Measurements from ENCODE around the gene RAMP1. TPM values are rescaled to one million over a fixed set of nuclear protein-coding genes. Genes with fewer than 3 reads are reported as not detected.

Gene RAMP1
- total RNA-seq, 1 donor from 2014 or later: 2.1 TPM

- no peak overlapping the region for H3K27ac Mint-ChIP-seq
- no peak for TF ChIP-seq CTCF (IDR thresholded peaks at IDR 0.05; ENCODE audit: unreplicated experiment)
- H3K27me3 Mint-ChIP-seq (ENCODE audit: low read depth): peaks cover 8% of the 10 kb centered on the region
- no peak overlapping the region for H3K4me3 Mint-ChIP-seq
- H3K9me3 Mint-ChIP-seq: no peaks in the 10 kb centered on the region
- no peak for DNase-seq (ENCODE audit: low spot score in 2 of 2, unreplicated experiment in 2 of 2)
- peaks cover 15% of the 10 kb centered on the region for H3K4me1 Mint-ChIP-seq
- no peaks in the 10 kb centered on the region for H3K36me3 Mint-ChIP-seq
Measured at GRCh38 chr2:237820421-237820820, 39.0 kb upstream of the RAMP1 start.

DNA sequence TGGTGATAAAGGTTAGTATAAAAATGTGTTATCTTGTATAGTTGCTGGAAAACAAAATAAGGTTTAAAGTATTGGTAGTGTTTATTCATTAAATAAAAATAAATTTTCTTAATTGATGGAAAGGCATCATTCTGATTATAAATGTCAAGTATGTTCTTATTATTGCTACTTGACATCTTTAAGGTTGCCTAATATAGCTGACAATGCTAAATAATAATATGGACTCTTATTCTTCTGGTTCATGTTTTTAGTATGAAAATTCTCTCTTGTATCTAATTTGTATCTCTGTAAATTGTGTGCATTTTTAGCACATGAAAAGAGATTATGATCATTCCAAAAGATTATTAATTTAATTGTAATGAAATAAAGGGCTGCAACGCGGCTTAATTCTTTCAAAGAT lies 35.9 kb upstream of the RAMP1 start:
- no peak overlapping the region for H3K27ac Mint-ChIP-seq
- H3K27me3 Mint-ChIP-seq (ENCODE audit: low read depth): peaks cover 7% of the 10 kb centered on the region
- TF ChIP-seq CTCF (IDR thresholded peaks at IDR 0.05; ENCODE audit: unreplicated experiment): no peak

DNA sequence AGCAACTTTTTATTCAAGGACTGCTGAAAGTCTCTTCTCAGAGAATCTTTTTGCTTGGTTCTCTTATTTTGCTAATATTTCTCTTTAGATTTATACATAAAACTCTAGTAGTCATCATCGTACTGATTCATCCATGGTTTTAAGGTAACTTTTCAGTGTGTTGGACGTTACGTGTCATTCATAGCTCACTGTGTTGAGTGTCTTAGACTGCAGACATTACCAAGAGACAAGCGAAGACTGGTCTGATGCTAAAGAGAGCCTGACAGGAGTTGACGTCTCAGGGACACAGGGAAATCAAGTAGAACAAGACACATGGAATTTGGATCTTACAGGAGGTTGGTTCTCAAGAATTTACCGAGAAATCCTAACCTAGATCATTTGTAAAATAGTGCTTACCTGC lies 35.3 kb upstream of the RAMP1 start:
- H3K4me3 Mint-ChIP-seq: no peak overlapping the region
- DNase-seq (ENCODE audit: low spot score in 2 of 2, unreplicated experiment in 2 of 2): no peak
- H3K27me3 Mint-ChIP-seq (ENCODE audit: low read depth): peaks cover 7% of the 10 kb centered on the region
- H3K36me3 Mint-ChIP-seq: no peaks in the 10 kb centered on the region
- no peaks in the 10 kb centered on the region for H3K9me3 Mint-ChIP-seq
- no peak for TF ChIP-seq CTCF (IDR thresholded peaks at IDR 0.05; ENCODE audit: unreplicated experiment)
- peaks cover 8% of the 10 kb centered on the region for H3K4me1 Mint-ChIP-seq
- H3K27ac Mint-ChIP-seq: no peak overlapping the region

More for the DNA sequence above, 35.9 kb upstream of the RAMP1 start:
- H3K36me3 Mint-ChIP-seq: no peaks in the 10 kb centered on the region
- no peak overlapping the region for H3K4me3 Mint-ChIP-seq
- H3K4me1 Mint-ChIP-seq: peaks cover 9% of the 10 kb centered on the region
- DNase-seq (ENCODE audit: low spot score in 2 of 2, unreplicated experiment in 2 of 2): no peak
- H3K9me3 Mint-ChIP-seq: no peaks in the 10 kb centered on the region

- H3K36me3 Mint-ChIP-seq: no peaks in the 10 kb centered on the region
- H3K27ac Mint-ChIP-seq: no peak overlapping the region
- no peak overlapping the region for H3K4me3 Mint-ChIP-seq
- H3K9me3 Mint-ChIP-seq: no peaks in the 10 kb centered on the region
- DNase-seq (ENCODE audit: low spot score in 2 of 2, unreplicated experiment in 2 of 2): no peak
- no peak for TF ChIP-seq CTCF (IDR thresholded peaks at IDR 0.05; ENCODE audit: unreplicated experiment)
- H3K27me3 Mint-ChIP-seq (ENCODE audit: low read depth): peaks cover 9% of the 10 kb centered on the region
- H3K4me1 Mint-ChIP-seq: no peaks in the 10 kb centered on the region
Measured at GRCh38 chr2:237827421-237827987, 31.9 kb upstream of the RAMP1 start.

GRCh38 chr2:237830522-237830921 lies 28.9 kb upstream of the RAMP1 start:
- Mint-ChIP-seq H3K4me3 (no peak overlapping the region), H3K36me3 (no peaks in the 10 kb centered on the region), H3K27me3 (ENCODE audit: low read depth) (peaks cover 2% of the 10 kb centered on the region), H3K4me1 (peaks cover 7% of the 10 kb centered on the region), H3K27ac (no peak overlapping the region), H3K9me3 (no peaks in the 10 kb centered on the region)
- TF ChIP-seq CTCF (IDR thresholded peaks at IDR 0.05; ENCODE audit: unreplicated experiment): no peak
- no peak for DNase-seq (ENCODE audit: low spot score in 2 of 2, unreplicated experiment in 2 of 2)

- no peaks in the 10 kb centered on the region for H3K36me3 Mint-ChIP-seq
- H3K9me3 Mint-ChIP-seq: no peaks in the 10 kb centered on the region
- no peak for TF ChIP-seq CTCF (IDR thresholded peaks at IDR 0.05; ENCODE audit: unreplicated experiment)
- H3K27me3 Mint-ChIP-seq (ENCODE audit: low read depth): peaks cover 3% of the 10 kb centered on the region
- DNase-seq (ENCODE audit: low spot score in 2 of 2, unreplicated experiment in 2 of 2): no peak
- peaks cover 7% of the 10 kb centered on the region for H3K4me1 Mint-ChIP-seq
- no peak overlapping the region for H3K27ac Mint-ChIP-seq
- no peak overlapping the region for H3K4me3 Mint-ChIP-seq
Measured at GRCh38 chr2:237833546-237833945, 25.9 kb upstream of the RAMP1 start.
